GM21423 (cell line): ENCODE measurements around the gene NFATC4.
"Not testable (repeated sequence)": the region's sequence is repeated elsewhere in the genome, so short reads cannot be mapped to it uniquely, and the experiment has no call there.

Source experiments
- ATAC-seq: cut with Tn5 transposase; IDR thresholded peaks from one replicate; pipeline ENCODE4 v1.9.1; 2021; ENCODE audit warnings: mild to moderate bottlenecking, moderate library complexity; ENCODE audit not compliant: unreplicated experiment

Gene NFATC4

GRCh38 chr14:24387579-24387978 lies 19.6 kb downstream of the NFATC4 start:
- ATAC-seq: not testable (repeated sequence)

GRCh38 chr14:24388474-24389179 lies 20.6 kb downstream of the NFATC4 start:
- ATAC-seq: no peak

GRCh38 chr14:24389226-24389848 lies 21.4 kb downstream of the NFATC4 start:
- no peak for ATAC-seq

DNA sequence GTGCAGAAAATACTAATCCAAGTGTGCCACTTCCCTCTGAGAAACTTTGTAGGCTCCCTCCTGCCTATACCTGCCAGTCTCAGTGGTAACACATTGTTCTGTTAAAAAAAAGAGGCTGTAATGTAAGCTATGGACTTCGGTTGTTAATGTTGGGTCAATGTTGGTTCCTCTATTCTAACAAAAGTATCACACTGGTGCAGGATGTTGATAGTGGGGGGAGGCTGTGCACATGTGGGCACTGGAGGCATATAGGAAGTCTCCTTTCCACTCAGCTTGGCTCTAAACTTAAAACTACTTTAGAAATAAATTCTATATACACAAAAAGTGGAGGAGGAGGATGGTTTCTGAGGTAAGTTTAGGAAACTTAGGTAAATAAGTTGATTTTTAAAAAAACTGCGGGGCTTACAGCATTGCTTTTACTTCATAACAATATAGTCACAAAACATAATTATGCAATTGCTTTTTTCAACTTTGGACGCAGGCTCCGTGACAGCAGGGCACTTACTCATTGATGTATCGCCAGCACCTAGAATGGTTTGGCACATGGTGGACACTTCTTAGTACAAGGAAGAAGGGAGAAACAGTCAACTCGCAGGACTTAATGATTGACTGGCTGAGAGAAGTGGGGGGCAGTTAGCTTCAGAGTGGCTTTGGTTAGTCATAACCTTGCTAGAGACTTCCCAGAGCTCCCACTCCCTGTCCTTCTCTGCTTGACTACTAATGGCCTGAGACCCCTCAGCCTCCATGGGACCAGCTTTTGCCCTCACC lies 22.9 kb downstream of the NFATC4 start:
- ATAC-seq: no peak

DNA sequence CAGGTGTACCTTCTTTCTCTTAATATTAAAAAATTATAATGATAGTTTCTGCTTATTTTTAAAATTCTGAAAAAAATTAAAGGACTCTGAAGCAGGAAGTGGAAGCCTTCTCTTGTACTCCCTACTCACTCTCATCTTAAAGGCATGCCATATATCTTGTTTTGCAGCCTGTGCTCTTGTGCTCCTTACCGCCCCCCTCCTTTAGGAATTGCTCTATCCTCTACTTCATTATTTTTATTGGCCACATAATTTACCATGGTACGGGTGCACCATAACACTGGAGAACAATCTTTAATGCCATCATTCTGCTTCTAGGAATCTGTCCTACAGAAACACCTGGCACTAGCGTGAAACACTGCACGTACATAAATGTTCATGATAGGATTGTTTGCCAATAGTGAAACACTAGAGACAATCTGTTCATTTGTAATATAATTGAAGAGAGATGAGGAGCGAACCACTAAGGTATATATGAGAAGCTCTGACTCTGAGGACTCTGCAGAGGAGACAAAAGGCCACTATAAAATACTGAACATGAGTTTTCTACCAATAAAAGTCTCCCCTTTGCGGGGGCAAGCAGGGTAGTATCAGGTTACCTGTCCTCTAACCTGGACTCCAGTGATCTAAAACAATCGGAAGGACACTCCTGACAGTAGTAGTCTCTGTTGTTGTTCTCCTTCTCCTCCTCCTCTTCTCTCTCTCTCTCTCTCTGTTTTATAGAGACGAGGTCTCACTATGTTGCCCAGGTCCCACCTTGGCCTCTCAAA lies 24.5 kb downstream of the NFATC4 start:
- ATAC-seq: no peak

- ATAC-seq: no peak
These were observed 26.3 kb downstream of the NFATC4 start for GRCh38 chr14:24394275-24394674.

DNA sequence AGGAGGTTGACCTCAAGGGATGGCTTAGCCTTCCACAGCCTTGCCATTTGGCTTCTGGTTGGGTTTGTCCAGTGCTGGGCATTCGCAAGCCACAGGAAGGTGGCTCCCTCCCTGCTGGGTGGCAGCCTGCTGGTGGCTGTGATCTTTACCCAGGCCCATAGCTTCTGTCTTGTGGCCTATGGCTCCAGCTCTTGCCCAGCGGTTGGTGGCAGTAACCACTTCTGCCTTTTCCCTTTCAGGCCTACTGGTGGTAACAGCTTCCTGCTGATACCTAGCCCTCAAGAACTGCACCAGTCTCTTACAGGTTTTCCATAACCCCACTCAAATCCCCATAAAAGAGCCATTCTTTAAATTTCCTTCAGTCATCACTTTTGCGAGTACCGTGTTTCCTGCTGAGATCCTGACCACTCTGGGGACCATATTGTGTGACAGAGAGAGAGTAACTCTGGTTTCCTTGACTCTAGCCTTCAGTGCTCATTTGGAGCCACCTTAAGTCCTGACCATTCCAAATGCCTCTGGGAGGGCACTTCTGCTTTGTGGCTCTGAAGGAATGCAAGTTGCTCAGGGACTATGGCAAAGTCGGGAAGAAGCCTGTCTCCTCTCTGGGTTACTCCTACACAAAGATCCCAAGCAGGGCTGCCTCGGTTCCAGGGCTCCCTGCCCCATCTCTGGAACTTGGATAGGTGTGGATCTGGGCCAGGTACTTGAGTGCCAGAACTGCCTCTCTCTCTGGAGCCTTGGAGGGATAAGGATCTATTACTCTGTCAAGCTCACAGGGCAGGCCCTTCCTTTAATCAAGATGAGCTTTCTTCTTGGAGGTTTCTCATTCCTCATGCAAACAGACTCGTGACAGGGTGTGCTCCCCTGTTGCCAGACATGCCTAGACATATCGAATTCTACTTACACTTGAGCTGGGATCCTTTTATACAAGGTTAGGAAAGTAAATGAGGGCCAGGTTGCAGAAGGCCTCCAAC lies 27.9 kb downstream of the NFATC4 start:
- no peak for ATAC-seq

GRCh38 chr14:24397639-24398292 lies 29.8 kb downstream of the NFATC4 start:
- ATAC-seq: no peak

- no peak for ATAC-seq
These were observed 30.3 kb downstream of the NFATC4 start for GRCh38 chr14:24398293-24398652.

DNA sequence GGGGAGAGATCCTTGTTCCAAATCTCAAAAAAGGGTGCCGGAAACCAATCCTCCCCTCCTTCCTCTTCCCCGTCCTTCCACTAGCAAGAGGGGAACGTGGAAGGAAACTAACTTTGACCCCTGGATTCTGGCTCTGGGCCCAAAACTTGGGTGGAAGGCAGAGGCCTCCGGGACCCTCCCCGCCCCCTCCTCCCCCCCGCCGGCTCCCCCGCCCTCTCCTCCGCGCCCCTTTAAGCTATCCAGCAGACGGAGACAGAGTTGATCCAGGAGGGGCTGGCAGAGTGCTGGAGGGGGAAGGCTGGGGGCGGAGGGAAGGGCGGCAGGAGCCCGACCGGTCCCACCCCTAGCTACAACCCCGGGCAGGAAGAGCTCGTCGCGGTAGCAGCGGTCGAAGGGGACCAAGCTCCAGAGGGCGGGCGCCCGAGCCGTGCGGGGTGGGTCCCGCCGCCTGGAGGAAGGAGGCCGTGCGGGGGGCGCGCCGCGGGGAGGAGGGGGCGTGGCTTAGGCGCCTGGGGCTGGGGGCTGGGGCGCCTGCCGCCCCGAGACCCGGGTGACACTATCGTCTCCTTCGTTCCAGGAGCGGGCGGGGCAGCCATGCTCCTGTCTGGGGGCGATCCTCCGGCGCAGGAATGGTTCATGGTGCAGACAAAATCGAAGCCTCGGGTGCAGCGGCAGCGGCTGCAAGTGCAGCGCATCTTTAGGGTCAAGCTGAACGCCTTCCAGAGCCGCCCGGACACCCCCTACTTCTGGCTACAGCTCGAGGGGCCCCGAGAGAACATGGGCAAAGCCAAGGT lies 30.9 kb downstream of the NFATC4 start, which contains the start of gene NYNRIN:
Gene NYNRIN, plus strand, starts transcription at position 351 of the 794 bp plus-strand sequence. Its CDS starts 244 bp downstream, at position 595.
- no peak for ATAC-seq

DNA sequence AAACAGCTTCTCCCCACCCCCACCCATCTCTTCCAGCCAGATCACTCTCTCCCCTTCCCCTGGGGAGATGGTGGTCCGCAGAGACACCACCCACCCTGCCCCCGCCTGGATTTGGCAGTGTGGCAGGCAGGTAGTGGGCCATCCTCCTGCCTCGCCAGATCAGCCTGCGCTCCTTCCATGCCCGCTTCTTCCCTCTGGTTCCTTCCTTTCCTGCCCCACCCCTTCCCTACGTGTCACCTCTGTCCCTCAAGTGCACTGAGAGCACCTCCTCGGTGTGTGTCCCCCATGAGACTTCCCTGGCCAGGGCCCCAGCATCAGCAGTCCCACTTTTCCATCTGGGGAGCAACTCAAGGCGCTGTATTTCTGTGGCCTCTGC lies 31.5 kb downstream of the NFATC4 start:
- no peak for ATAC-seq

DNA sequence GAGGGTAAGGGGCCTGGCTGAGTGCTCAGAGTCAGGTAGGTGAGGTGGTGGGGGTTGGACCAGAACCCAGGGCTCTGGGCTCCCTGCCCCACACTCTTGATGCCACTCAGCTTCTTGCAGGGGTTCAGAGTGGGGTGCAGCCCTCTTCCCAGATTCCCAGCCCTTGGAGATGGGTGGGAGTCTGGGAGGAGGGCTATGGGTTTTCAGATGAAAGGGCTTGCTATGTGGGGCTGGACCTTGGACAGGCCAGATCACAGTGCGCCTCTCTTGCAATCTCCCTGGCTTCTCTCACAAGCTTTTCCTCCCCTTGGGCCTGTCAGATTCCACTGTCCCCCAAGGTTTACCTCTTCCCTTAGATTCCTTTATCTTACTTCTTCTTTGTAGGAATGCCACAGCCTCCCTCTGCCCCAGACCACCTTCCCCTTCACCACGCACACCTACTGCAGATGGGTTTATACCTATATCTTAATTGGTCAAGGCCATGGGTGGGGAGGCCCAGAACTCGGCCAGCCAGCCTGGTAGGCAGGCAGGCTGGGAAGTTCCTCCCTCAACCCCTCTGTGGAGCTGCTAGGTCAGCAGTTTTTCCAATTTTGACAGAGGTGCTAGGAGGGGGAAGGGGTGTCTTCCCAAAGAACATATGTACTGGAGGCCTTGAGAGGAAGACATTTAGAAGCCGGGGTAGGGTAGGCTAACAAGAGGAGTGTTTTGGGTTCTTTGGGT lies 32.2 kb downstream of the NFATC4 start:
- ATAC-seq: no peak

DNA sequence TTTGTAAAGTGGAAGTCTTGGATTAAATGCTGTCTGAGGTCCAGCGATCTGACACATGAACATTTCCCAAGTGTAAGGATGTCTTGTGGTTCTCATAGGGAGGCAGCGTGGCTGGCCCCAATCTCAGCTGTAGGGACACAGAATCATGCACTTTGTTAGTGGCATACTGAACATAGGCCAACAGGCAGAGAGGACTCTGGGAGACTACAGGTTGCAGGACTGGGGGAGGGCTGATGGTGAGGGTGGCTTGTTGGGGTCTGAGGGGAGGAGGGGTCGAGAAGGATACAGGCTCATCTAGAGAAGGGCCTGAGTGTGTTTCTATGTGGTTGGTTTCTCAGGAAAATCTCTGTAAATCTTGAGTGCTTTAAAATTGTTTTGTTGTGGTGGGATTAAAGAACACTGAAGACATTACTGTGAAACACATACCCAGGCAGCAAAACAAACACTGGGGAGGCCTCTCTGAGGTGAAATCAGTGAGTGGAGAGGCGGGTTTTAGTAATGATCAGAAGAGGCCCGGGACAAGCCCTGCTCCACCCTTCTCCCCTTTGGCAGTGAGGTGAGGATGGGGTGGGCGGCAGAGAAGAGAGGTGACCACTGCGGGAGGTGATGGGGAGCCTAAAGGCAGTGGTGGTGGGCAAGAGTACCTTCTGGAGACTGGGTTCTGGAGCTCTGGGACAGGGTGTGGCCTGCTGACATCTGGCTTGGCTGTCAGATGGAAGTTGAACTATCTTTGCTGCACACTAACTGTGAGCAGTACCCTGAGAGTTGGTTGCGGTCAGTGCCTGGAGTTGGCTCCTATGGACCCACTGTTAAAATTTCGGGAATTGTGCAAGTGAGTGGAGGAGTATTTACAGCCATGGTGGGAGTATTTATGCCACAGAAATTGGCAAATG lies 34.1 kb downstream of the NFATC4 start:
- ATAC-seq: no peak

GRCh38 chr14:24403294-24403998 lies 35.5 kb downstream of the NFATC4 start:
- ATAC-seq: no peak

GRCh38 chr14:24404814-24405213 lies 36.8 kb downstream of the NFATC4 start:
- ATAC-seq: no peak

- ATAC-seq: no peak
These were observed 38.4 kb downstream of the NFATC4 start for GRCh38 chr14:24406416-24406815.
